H1 (cell line): ENCODE data around the gene RAD9A. TPM values are rescaled to one million over a fixed set of nuclear protein-coding genes. Genes with fewer than 3 reads are reported as not detected.

ENCODE experiments used
- CTCF ChIA-PET: fragments of 300-600 bp; sonication (Branson Sonifier 250); formaldehyde crosslinking; loops from one replicate; lab custom pipeline; 2021; ENCODE audit not compliant: partially characterized antibody; lab: Charles Lee
- POLR2A ChIA-PET: fragments of 300-600 bp; sonication (Branson Sonifier 250); formaldehyde crosslinking; loops from one replicate; lab custom pipeline; 2021; ENCODE audit warnings: inconsistent platforms; ENCODE audit not compliant: partially characterized antibody; lab: Charles Lee
- DNase-seq, 2 experiments: peaks; one replicate each; pipeline versions ENCODE4 v3.0.0 to v3.0.0-alpha.2; 2010 to 2022; ENCODE audit warnings: low spot score in 2 of 2, low read depth in 1 of 2, mixed read lengths in 1 of 2
- FAIRE-seq: peaks from 2 replicates; lab custom pipeline; 2011; peaks lifted over from hg19 to GRCh38; lab: Jason Lieb, UNC
- H2AFZ ChIP-seq: 2 replicates; pipeline ENCODE4 v1.8.1; 2012; ENCODE audit warnings: low read length, inconsistent platforms
- H2AK5ac ChIP-seq: 2 replicates; pipeline ENCODE4 v1.6.1; 2013; ENCODE audit warnings: low read depth, low read length
- H2BK120ac ChIP-seq: replicated peaks from 2 replicates; pipeline ENCODE3; 2013; ENCODE audit warnings: low read depth, low read length, inconsistent platforms
- H2BK12ac ChIP-seq: 2 replicates; pipeline ENCODE4 v1.6.1; 2013; ENCODE audit warnings: low read depth, low read length
- H2BK15ac ChIP-seq: 2 replicates; pipeline ENCODE4 v1.6.1; 2013; ENCODE audit warnings: low read length
- H2BK20ac ChIP-seq: 2 replicates; pipeline ENCODE4 v1.6.1; 2013; ENCODE audit warnings: low read length
- H2BK5ac ChIP-seq: 2 replicates; pipeline ENCODE4 v1.6.1; 2013; ENCODE audit warnings: low read depth, low read length
- H3K14ac ChIP-seq: 2 replicates; pipeline ENCODE4 v1.6.1; 2013; ENCODE audit warnings: inconsistent platforms; ENCODE audit not compliant: insufficient read length
- H3K18ac ChIP-seq: 2 replicates; pipeline ENCODE4 v1.6.1; 2013; ENCODE audit warnings: low read length; ENCODE audit errors: extremely low read depth
- H3K23ac ChIP-seq: 2 replicates; pipeline ENCODE4 v1.6.1; 2013; ENCODE audit warnings: inconsistent platforms; ENCODE audit not compliant: insufficient read length
- H3K23me2 ChIP-seq: 2 replicates; pipeline ENCODE4 v1.6.1; 2013; ENCODE audit warnings: low read depth, low read length
- H3K27ac ChIP-seq: 2 replicates; pipeline ENCODE4 v1.6.1; 2011; ENCODE audit warnings: low read depth, low read length, inconsistent platforms
- H3K27me3 ChIP-seq, 4 experiments: replicated peaks in 1 of 4; 1 replicate in 1 of 4; 2 replicates in 3 of 4; pipeline versions ENCODE4 v1.6.1 to v1.8.1; 2011 to 2013; ENCODE audit warnings: low read length in 3 of 4, mild to moderate bottlenecking in 3 of 4, inconsistent platforms in 2 of 4, mixed read lengths in 2 of 4, moderate library complexity in 1 of 4; ENCODE audit not compliant: control insufficient read depth in 3 of 4, insufficient read depth in 3 of 4; ENCODE audit errors: extremely low read depth in 1 of 4
- H3K36me3 ChIP-seq, 4 experiments: 2 replicates each; pipeline versions ENCODE4 v1.6.1 to v1.8.1; 2011 to 2013; ENCODE audit warnings: mild to moderate bottlenecking in 4 of 4, low read length in 3 of 4, moderate library complexity in 2 of 4, control low read depth in 1 of 4, inconsistent platforms in 1 of 4; ENCODE audit not compliant: insufficient read depth in 4 of 4, control insufficient read depth in 2 of 4
- H3K4ac ChIP-seq: replicated peaks from 2 replicates; pipeline ENCODE3; 2013; ENCODE audit warnings: low read length, low read depth, mixed read lengths, inconsistent platforms; ENCODE audit not compliant: insufficient read length
- H3K4me1 ChIP-seq, 4 experiments: replicated peaks in 1 of 4; 1 replicate in 1 of 4; 2 replicates in 3 of 4; pipeline versions ENCODE4 v1.6.1 to v1.8.1; 2011 to 2013; ENCODE audit warnings: low read length in 3 of 4, inconsistent platforms in 2 of 4, mixed read lengths in 1 of 4; ENCODE audit not compliant: insufficient read depth in 4 of 4, control insufficient read depth in 3 of 4
- H3K4me2 ChIP-seq, 2 experiments: 2 replicates each; pipeline versions ENCODE4 v1.6.1 to v1.8.1; 2011 to 2013; ENCODE audit warnings: low read depth in 2 of 2, low read length in 2 of 2, control low read depth in 1 of 2, inconsistent platforms in 1 of 2, mild to moderate bottlenecking in 1 of 2; ENCODE audit not compliant: insufficient read depth in 1 of 2
- H3K4me3 ChIP-seq, 4 experiments: fragments of 200-600, 300-600 bp in 1 of 4; sonication (generic), shearing (Covaris generic), sonication (Bioruptor Twin) in 1 of 4; 2 replicates each; pipeline versions ENCODE4 v1.5.1 to v1.8.1; 2011 to 2016; ENCODE audit warnings: low read length in 4 of 4, low read depth in 3 of 4, control low read depth in 2 of 4, inconsistent platforms in 2 of 4, mild to moderate bottlenecking in 2 of 4, mixed read lengths in 1 of 4, moderate library complexity in 1 of 4; ENCODE audit not compliant: insufficient read depth in 2 of 4; ENCODE audit errors: extremely low read depth in 1 of 4
- H3K56ac ChIP-seq: replicated peaks from 2 replicates; pipeline ENCODE3; 2013; ENCODE audit warnings: low read depth, mild to moderate bottlenecking, mixed read lengths, low read length, inconsistent platforms; ENCODE audit not compliant: insufficient read length
- H3K79me1 ChIP-seq: 2 replicates; pipeline ENCODE4 v1.6.1; 2013; ENCODE audit warnings: low read depth, low read length, control low read depth
- H3K79me2 ChIP-seq, 2 experiments: 2 replicates each; pipeline versions ENCODE4 v1.6.1 to v1.8.1; 2012 to 2013; ENCODE audit warnings: low read length in 2 of 2, mild to moderate bottlenecking in 2 of 2, inconsistent platforms in 1 of 2; ENCODE audit not compliant: insufficient read depth in 2 of 2, control insufficient read depth in 1 of 2
- H3K9ac ChIP-seq, 4 experiments: replicated peaks in 1 of 4; 1 replicate in 1 of 4; 2 replicates in 3 of 4; pipeline versions ENCODE4 v1.6.1 to v1.8.1; 2011 to 2013; ENCODE audit warnings: low read depth in 3 of 4, low read length in 3 of 4, control low read depth in 2 of 4, mild to moderate bottlenecking in 2 of 4, moderate library complexity in 2 of 4, inconsistent platforms in 1 of 4; ENCODE audit errors: extremely low read depth in 1 of 4
- H3K9me3 ChIP-seq, 2 experiments: 2 replicates each; pipeline versions ENCODE4 v1.6.1 to v1.8.1; 2012 to 2013; ENCODE audit warnings: mild to moderate bottlenecking in 2 of 2, moderate library complexity in 2 of 2, control low read depth in 1 of 2, inconsistent platforms in 1 of 2, low read depth in 1 of 2, low read length in 1 of 2, mixed read lengths in 1 of 2; ENCODE audit not compliant: insufficient read depth in 2 of 2
- H4K20me1 ChIP-seq, 2 experiments: replicated peaks in 1 of 2; 2 replicates each; pipeline versions ENCODE3 to v1.8.1; 2011 to 2013; ENCODE audit warnings: inconsistent platforms in 2 of 2, low read length in 2 of 2, mild to moderate bottlenecking in 1 of 2; ENCODE audit not compliant: insufficient read depth in 2 of 2, control insufficient read depth in 1 of 2
- H4K5ac ChIP-seq: 2 replicates; pipeline ENCODE4 v1.6.1; 2013; ENCODE audit warnings: low read length, low read depth, mixed read lengths, inconsistent platforms; ENCODE audit not compliant: insufficient read length
- H4K8ac ChIP-seq: 2 replicates; pipeline ENCODE4 v1.8.0; 2013; ENCODE audit warnings: mild to moderate bottlenecking, moderate library complexity, low read length, inconsistent platforms; ENCODE audit not compliant: insufficient read depth; ENCODE audit errors: extremely low read depth
- H4K91ac ChIP-seq: replicated peaks from 2 replicates; pipeline ENCODE3; 2013; ENCODE audit warnings: low read length, mixed read lengths, inconsistent platforms; ENCODE audit not compliant: insufficient read length
- JUN ChIP-seq: IDR thresholded peaks from 2 replicates; pipeline ENCODE4 v1.6.1; 2011; ENCODE audit warnings: low read depth, mild to moderate bottlenecking, improper control_type of control experiment, low read length
- POLR2A ChIP-seq, 2 experiments: IDR thresholded peaks; 1 replicate in 1 of 2; 2 replicates in 1 of 2; pipeline ENCODE4 v1.6.1; 2011; ENCODE audit warnings: low read depth in 2 of 2, low read length in 2 of 2, mild to moderate bottlenecking in 2 of 2; ENCODE audit errors: control extremely low read depth in 1 of 2
- TEAD4 ChIP-seq: IDR thresholded peaks from 2 replicates; pipeline ENCODE4 v1.6.1; 2012; ENCODE audit warnings: low read depth, low read length, inconsistent platforms, mixed read lengths
- WGBS, 2 experiments: shearing (Covaris generic) in 1 of 2; methylation state at CpG; one replicate each; pipeline versions ENCODE4 v1.1.6 to v1.1.7; 2013 to 2015; ENCODE audit warnings: low lambda C conversion rate in 2 of 2, mixed read lengths in 2 of 2, inconsistent platforms in 1 of 2, low coverage in 1 of 2, missing lambda C conversion rate in 1 of 2; ENCODE audit not compliant: insufficient replicate concordance in 2 of 2, insufficient coverage in 1 of 2, insufficient read length in 1 of 2; ENCODE audit errors: extremely low coverage in 1 of 2, missing lambda C conversion rate in 1 of 2; 5-methylcytosine and 5-hydroxymethylcytosine counted together
- polyA plus RNA-seq, 7 experiments: library from polyadenylated mRNA; depleted of rRNA in 3 of 7; stranded (reverse) in 5 of 7; unstranded in 2 of 7; fragments of >200 nt in 5 of 7; fragments of 200-250 nt in 2 of 7; gene quantifications; 1 replicate in 5 of 7; 2 replicates in 1 of 7; 4 replicates in 1 of 7; pipeline versions ENCODE4 v1.2.1 to v1.2.3, GENCODE V29; 2011 to 2013; ENCODE audit warnings: missing spikeins in 2 of 7, mixed read lengths in 2 of 7
- total RNA-seq: library from RNA; stranded (reverse); fragmentation: NEBNext Ultra II Directional; extraction: Animal tissue kit (Norgen Biotek cat#: 25700); gene quantifications from 2 replicates; pipeline ENCODE4 v1.2.1, GENCODE V29; 2021

RAD9A gene
- total and polyA plus RNA-seq, 2 of the 8 experiments (the other 6 are each of a cell fraction or from before 2014, with no cell fraction given) = 22.2 to 25.5 TPM

- Histone ChIP-seq H2BK20ac (no peak overlapping the region), H2AFZ (no peak overlapping the region), H3K36me3 (no peaks in the 10 kb centered on the region), H3K27ac (no peak overlapping the region), H3K14ac (no peak overlapping the region), H3K23me2 (0 out of 2 replicates have a peak, but pooled peaks cover 3% of the 10 kb centered on the region), H3K18ac (no peak overlapping the region), H2BK120ac (no peak overlapping the region), H3K79me2 (no peaks in the 10 kb centered on the region), H4K8ac (no peak overlapping the region; the same call in 1 of the 2 replicates), H3K4me1 (peaks cover 3 to 17% (median 11%) of the 10 kb centered on the region in 4 experiments), H4K91ac (no peak overlapping the region), H2BK5ac (no peak overlapping the region), H3K9ac (no peak overlapping the region), H2BK15ac (no peak overlapping the region), H3K27me3 (peaks cover 0 to 16% (median 5%) of the 10 kb centered on the region in 4 experiments; a peak in 4 of 7 replicates), H3K56ac (no peak overlapping the region), H3K79me1 (no peaks in the 10 kb centered on the region), H4K20me1 (no peaks in the 10 kb centered on the region), H2AK5ac (no peak overlapping the region), H3K4me3 (no peak overlapping the region), H4K5ac (no peak overlapping the region), H3K23ac (no peak overlapping the region), H3K9me3 (no peaks in the 10 kb centered on the region), H3K4me2 (no peak overlapping the region; a peak in 1 of 4 replicates), H2BK12ac (no peak overlapping the region), H3K4ac (no peak overlapping the region)
- WGBS, 2 experiments = 85% methylated on average over 16 of the region's 17 CpGs; no CpG with 5 or more reads in 1 of the 2 experiments
- FAIRE-seq (no peak), DNase-seq (no peak)
- CTCF ChIA-PET = interaction anchor here (0.6 to 2.5 kb wide), 6 partner anchors 10 to 66 kb away, joined by 3 to 7 read pairs (median 4); partner anchors contain the start of genes PPP1CA, PTPRCAP and TMEM134
- POLR2A ChIA-PET = interaction anchor here (0.6 to 2.6 kb wide), 8 partner anchors 9 to 82 kb away, joined by 3 to 8 read pairs (median 3); partner anchors contain the start of gene PTPRCAP
- TF ChIP-seq JUN (no peak), POLR2A (IDR thresholded peaks at IDR 0.05; ENCODE audit: control extremely low read depth in 1 of 2, low read depth in 2 of 2, low read length in 2 of 2) (no peak), TEAD4 (0 out of 2 replicates have a peak, but pooled peaks have one; percentile 18)
Observed at GRCh38 chr11:67410984-67411784, 19.4 kb downstream of the RAD9A start.
